ENCODE measurements around the gene PRMT1. TPM values are rescaled to one million over a fixed set of nuclear protein-coding genes. Genes with fewer than 3 reads are reported as not detected.
A peak's percentile ranks its signal among the peaks of the same experiment; 100 is the strongest.

Gene PRMT1
- total and polyA plus RNA-seq, 2 of the 13 experiments (the other 11 are each of a cell fraction or from before 2014, with no cell fraction given), result 324 to 374 TPM

DNA sequence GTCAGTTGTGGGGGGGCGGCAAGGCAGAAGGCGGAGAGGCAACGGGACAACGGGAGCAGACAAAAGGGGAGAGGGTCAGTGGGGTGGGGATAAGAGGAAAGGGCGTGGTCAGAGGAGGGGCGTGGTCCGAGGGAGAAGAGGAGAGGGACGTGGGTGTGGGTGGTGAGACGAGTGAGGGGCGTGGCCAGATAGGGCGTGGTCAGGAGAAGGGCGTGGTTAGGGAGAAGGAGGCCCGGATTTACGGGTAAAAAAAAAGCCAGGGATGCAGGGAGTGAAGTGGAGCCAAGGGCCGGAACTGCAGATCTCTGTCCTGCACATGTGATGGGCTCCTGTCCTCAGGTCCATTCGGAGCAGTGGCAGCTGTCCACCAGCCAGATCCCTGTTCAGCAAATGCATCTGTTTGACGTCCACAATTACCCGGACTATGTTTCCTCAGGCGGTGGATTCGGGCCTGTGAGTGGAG, 35.4 kb downstream of the PRMT1 start (continued):
- TF ChIP-seq, protein P1, sequence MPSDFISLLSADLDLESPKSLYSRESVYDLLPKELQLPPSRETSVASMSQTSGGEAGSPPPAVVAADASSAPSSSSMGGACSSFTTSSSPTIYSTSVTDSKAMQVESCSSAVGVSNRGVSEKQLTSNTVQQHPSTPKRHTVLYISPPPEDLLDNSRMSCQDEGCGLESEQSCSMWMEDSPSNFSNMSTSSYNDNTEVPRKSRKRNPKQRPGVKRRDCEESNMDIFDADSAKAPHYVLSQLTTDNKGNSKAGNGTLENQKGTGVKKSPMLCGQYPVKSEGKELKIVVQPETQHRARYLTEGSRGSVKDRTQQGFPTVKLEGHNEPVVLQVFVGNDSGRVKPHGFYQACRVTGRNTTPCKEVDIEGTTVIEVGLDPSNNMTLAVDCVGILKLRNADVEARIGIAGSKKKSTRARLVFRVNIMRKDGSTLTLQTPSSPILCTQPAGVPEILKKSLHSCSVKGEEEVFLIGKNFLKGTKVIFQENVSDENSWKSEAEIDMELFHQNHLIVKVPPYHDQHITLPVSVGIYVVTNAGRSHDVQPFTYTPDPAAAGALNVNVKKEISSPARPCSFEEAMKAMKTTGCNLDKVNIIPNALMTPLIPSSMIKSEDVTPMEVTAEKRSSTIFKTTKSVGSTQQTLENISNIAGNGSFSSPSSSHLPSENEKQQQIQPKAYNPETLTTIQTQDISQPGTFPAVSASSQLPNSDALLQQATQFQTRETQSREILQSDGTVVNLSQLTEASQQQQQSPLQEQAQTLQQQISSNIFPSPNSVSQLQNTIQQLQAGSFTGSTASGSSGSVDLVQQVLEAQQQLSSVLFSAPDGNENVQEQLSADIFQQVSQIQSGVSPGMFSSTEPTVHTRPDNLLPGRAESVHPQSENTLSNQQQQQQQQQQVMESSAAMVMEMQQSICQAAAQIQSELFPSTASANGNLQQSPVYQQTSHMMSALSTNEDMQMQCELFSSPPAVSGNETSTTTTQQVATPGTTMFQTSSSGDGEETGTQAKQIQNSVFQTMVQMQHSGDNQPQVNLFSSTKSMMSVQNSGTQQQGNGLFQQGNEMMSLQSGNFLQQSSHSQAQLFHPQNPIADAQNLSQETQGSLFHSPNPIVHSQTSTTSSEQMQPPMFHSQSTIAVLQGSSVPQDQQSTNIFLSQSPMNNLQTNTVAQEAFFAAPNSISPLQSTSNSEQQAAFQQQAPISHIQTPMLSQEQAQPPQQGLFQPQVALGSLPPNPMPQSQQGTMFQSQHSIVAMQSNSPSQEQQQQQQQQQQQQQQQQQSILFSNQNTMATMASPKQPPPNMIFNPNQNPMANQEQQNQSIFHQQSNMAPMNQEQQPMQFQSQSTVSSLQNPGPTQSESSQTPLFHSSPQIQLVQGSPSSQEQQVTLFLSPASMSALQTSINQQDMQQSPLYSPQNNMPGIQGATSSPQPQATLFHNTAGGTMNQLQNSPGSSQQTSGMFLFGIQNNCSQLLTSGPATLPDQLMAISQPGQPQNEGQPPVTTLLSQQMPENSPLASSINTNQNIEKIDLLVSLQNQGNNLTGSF (CRISPR knock-in tag; IDR thresholded peaks at IDR 0.05), result no peak

DNA sequence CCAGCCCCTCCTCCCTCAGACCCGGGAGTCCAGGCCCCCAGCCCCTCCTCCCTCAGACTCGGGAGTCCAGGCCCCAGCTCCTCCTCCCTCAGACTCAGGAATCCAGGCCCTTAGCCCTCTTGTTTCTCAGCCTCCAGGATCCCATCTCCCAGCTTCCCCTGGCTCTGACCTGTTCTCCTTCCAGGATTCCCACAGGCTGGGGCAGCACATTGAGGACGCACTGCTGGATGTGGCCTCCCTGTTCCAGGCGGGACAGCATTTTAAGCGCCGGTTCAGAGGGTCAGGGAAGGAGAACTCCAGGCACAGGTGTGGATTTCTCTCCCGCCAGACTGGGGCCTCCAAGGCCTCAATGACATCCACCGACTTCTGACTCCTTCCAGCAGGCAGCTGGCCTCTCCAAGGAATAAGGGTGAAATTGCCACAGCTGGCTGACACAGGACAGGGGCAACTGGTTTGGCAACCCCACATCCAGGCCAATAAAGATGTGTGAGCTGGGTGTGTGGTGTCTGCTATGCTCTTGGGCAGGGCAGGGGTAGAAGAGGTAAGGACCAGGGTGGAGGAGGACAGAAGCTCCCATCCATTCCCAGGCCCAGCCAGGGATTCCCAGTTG, 36.3 kb downstream of the PRMT1 start:
- Histone ChIP-seq H2AFZ (ENCODE audit: low read length) (no peak overlapping the region), H3K27me3 (ENCODE audit: control insufficient read depth in 1 of 2, insufficient read depth in 2 of 2, low read length in 2 of 2) (peaks cover 0 to 4% of the 10 kb centered on the region in 2 experiments; a peak in 1 of 5 replicates), H3K4me1 (ENCODE audit: insufficient read depth, low read length) (peaks cover 14% of the 10 kb centered on the region; the same call in 1 of the 2 replicates), H3K27ac (ENCODE audit: extremely low read length, insufficient read depth, low read length) (no peak overlapping the region), H3K79me2 (ENCODE audit: insufficient read depth, low read length) (no peaks in the 10 kb centered on the region), H3K36me3 (replicated peaks in 1 of 2; ENCODE audit: control insufficient read depth in 1 of 2, insufficient read depth in 2 of 2, low read length in 2 of 2) (no peaks in the 10 kb centered on the region), H3K4me2 (ENCODE audit: low read depth, low read length) (no peak overlapping the region), H4K20me1 (ENCODE audit: insufficient read depth, low read length) (no peaks in the 10 kb centered on the region), H3K9me3 (ENCODE audit: low read length) (no peaks in the 10 kb centered on the region), H3K4me3 (replicated peaks in 1 of 3; ENCODE audit: insufficient read depth in 1 of 3, low read depth in 2 of 3, low read length in 3 of 3) (no peak overlapping the region), H3K9ac (ENCODE audit: insufficient read depth, low read depth, low read length) (no peak overlapping the region)
- 38% methylated on average over 6 of the region's 8 CpGs for WGBS (ENCODE audit: low lambda C conversion rate)
- DNase-seq (ENCODE audit: low spot score) (no peak), ATAC-seq (no peak), FAIRE-seq (no peak)
- no TSS peak for BruUV-seq (replicated peaks)
- CTCF ChIA-PET (ENCODE audit: low intra/inter-chr PET ratio, low total read pairs), result no interaction called here
- intact Hi-C loops (cut with micrococcal nuclease; ENCODE audit: unreplicated experiment), result no loop called here
- POLR2A ChIA-PET, result no interaction called here
- in situ Hi-C loops (cut with HindIII; ENCODE audit: extremely low pct_ligation_motif_present, low pct_unique_long_range_greater_than_20kb), result no loop called here
- TF ChIP-seq, protein P2, sequence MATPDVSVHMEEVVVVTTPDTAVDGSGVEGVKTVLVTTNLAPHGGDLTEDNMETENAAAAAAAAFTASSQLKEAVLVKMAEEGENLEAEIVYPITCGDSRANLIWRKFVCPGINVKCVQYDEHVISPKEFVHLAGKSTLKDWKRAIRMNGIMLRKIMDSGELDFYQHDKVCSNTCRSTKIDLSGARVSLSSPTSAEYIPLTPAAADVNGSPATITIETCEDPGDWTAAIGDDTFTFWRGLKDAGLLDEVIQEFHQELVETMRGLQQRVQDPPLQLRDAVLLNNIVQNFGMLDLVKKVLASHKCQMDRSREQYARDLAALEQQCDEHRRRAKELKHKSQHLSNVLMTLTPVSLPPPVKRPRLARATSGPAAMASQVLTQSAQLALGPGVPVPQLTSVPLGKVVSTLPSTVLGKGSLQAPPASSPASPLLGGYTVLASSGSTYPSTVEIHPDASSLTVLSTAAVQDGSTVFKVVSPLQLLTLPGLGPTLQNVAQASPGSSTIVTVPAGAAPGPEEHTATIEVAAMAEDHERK (CRISPR knock-in tag; IDR thresholded peaks at IDR 0.05; ENCODE audit: low read depth), result no peak
- TF ChIP-seq, protein P3, sequence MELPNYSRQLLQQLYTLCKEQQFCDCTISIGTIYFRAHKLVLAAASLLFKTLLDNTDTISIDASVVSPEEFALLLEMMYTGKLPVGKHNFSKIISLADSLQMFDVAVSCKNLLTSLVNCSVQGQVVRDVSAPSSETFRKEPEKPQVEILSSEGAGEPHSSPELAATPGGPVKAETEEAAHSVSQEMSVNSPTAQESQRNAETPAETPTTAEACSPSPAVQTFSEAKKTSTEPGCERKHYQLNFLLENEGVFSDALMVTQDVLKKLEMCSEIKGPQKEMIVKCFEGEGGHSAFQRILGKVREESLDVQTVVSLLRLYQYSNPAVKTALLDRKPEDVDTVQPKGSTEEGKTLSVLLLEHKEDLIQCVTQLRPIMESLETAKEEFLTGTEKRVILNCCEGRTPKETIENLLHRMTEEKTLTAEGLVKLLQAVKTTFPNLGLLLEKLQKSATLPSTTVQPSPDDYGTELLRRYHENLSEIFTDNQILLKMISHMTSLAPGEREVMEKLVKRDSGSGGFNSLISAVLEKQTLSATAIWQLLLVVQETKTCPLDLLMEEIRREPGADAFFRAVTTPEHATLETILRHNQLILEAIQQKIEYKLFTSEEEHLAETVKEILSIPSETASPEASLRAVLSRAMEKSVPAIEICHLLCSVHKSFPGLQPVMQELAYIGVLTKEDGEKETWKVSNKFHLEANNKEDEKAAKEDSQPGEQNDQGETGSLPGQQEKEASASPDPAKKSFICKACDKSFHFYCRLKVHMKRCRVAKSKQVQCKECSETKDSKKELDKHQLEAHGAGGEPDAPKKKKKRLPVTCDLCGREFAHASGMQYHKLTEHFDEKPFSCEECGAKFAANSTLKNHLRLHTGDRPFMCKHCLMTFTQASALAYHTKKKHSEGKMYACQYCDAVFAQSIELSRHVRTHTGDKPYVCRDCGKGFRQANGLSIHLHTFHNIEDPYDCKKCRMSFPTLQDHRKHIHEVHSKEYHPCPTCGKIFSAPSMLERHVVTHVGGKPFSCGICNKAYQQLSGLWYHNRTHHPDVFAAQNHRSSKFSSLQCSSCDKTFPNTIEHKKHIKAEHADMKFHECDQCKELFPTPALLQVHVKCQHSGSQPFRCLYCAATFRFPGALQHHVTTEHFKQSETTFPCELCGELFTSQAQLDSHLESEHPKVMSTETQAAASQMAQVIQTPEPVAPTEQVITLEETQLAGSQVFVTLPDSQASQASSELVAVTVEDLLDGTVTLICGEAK (IDR thresholded peaks at IDR 0.05), result no peak
- TF ChIP-seq, protein P3 (CRISPR knock-in tag; IDR thresholded peaks at IDR 0.05), result no peak
- TF ChIP-seq ZSCAN22 (CRISPR knock-in tag; IDR thresholded peaks at IDR 0.05), result peak; percentile 85
- TF ChIP-seq ZBTB3 (CRISPR knock-in tag; IDR thresholded peaks at IDR 0.05; ENCODE audit: borderline replicate concordance, low read depth), result no peak

All from HepG2 (cell line).